Activated naive CD4-positive, alpha-beta T cell treated with anti-CD3 and anti-CD28 coated beads, Interleukin-2, amount 50 U/mL, for 24 hours (primary cell): ENCODE results near the gene SLC25A13.
"Not testable (repeated sequence)": the region's sequence is repeated elsewhere in the genome, so short reads cannot be mapped to it uniquely, and the experiment has no call there.

Source experiments
- H3K27ac Mint-ChIP-seq: one replicate; pipeline ENCODE4 v1.8.0; 2021; ENCODE audit warnings: mild to moderate bottlenecking, mixed read lengths
- H3K27me3 Mint-ChIP-seq: one replicate; pipeline ENCODE4 v1.8.0; 2021; ENCODE audit warnings: mixed read lengths
- H3K36me3 Mint-ChIP-seq: one replicate; pipeline ENCODE4 v1.8.0; 2021; ENCODE audit warnings: mixed read lengths
- H3K4me1 Mint-ChIP-seq: one replicate; pipeline ENCODE4 v1.8.0; 2021; ENCODE audit warnings: mixed read lengths
- H3K4me3 Mint-ChIP-seq: one replicate; pipeline ENCODE4 v1.8.0; 2021; ENCODE audit warnings: mild to moderate bottlenecking, mixed read lengths
- H3K9me3 Mint-ChIP-seq: one replicate; pipeline ENCODE4 v1.8.0; 2021; ENCODE audit warnings: mixed read lengths

The SLC25A13 gene

GRCh38 chr7:96331775-96332174 is 9.9 kb upstream of the SLC25A13 start:
- no peaks in the 10 kb centered on the region for H3K36me3 Mint-ChIP-seq
- H3K27me3 Mint-ChIP-seq = peaks cover 3% of the 10 kb centered on the region
- H3K9me3 Mint-ChIP-seq = no peaks in the 10 kb centered on the region
- no peak overlapping the region for H3K4me3 Mint-ChIP-seq
- no peaks in the 10 kb centered on the region for H3K4me1 Mint-ChIP-seq
- no peak overlapping the region for H3K27ac Mint-ChIP-seq

DNA sequence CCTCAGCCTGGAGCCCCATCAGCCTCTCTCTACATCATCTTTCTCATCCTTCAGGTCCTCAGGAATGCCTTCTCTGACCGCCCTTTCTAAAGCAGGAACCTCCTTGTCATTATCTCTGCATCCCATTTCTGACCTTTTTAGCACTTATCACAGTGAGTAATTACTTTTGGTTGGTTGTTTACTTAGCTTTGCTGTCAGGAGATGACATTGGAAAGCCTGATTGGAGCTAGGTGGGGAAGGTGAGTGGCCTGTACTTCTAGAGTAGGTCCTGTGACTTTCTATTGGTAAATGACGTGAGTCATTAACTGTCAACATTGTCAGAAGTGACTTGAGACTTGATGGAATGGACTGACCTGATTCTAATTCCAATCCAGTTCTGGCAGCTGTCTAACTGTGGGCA is 9.3 kb upstream of the SLC25A13 start:
- Mint-ChIP-seq H3K27me3 (peaks cover 3% of the 10 kb centered on the region), H3K4me3 (no peak overlapping the region), H3K4me1 (no peaks in the 10 kb centered on the region), H3K36me3 (no peaks in the 10 kb centered on the region), H3K9me3 (no peaks in the 10 kb centered on the region), H3K27ac (no peak overlapping the region)

DNA sequence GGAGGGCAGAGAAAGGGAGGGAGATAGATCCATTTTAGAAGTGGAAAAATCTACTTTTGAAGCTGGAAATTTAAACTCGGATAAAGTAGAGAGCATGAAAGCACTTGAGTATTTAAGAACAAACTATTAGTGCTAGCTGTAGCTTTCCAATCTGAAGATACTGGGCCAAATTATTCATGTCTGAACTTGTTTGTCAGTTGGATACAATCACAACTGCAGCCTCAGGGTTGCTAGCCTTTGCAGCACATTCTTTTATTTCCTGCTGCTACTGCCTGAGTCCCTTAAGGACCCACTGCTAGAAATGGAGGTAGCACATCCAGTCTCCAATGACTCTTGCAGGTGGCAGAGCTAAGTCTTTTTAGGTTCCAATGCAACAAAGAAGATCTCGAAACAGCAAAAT is 8.3 kb upstream of the SLC25A13 start:
- peak overlapping the region; percentile 41 for H3K27ac Mint-ChIP-seq
- no peaks in the 10 kb centered on the region for H3K36me3 Mint-ChIP-seq
- H3K9me3 Mint-ChIP-seq = no peaks in the 10 kb centered on the region

GRCh38 chr7:96329241-96329640 is 7.3 kb upstream of the SLC25A13 start:
- no peaks in the 10 kb centered on the region for H3K36me3 Mint-ChIP-seq
- peaks cover 3% of the 10 kb centered on the region for H3K27me3 Mint-ChIP-seq
- no peak overlapping the region for H3K4me3 Mint-ChIP-seq
- no peaks in the 10 kb centered on the region for H3K4me1 Mint-ChIP-seq
- H3K9me3 Mint-ChIP-seq = no peaks in the 10 kb centered on the region
- H3K27ac Mint-ChIP-seq = no peak overlapping the region

More for the DNA sequence above, 8.3 kb upstream of the SLC25A13 start:
- H3K4me1 Mint-ChIP-seq = no peaks in the 10 kb centered on the region
- no peak overlapping the region for H3K4me3 Mint-ChIP-seq
- peaks cover 3% of the 10 kb centered on the region for H3K27me3 Mint-ChIP-seq

GRCh38 chr7:96328016-96328415 is 6.1 kb upstream of the SLC25A13 start:
- Mint-ChIP-seq H3K27me3 (peaks cover 3% of the 10 kb centered on the region), H3K27ac (peak overlapping the region; percentile 11), H3K4me1 (no peaks in the 10 kb centered on the region), H3K36me3 (no peaks in the 10 kb centered on the region), H3K4me3 (no peak overlapping the region), H3K9me3 (no peaks in the 10 kb centered on the region)

- H3K36me3 Mint-ChIP-seq = no peaks in the 10 kb centered on the region
- H3K27me3 Mint-ChIP-seq = peaks cover 3% of the 10 kb centered on the region
- H3K4me3 Mint-ChIP-seq = no peak overlapping the region
- H3K4me1 Mint-ChIP-seq = peaks cover 4% of the 10 kb centered on the region
- no peaks in the 10 kb centered on the region for H3K9me3 Mint-ChIP-seq
- no peak overlapping the region for H3K27ac Mint-ChIP-seq
Measured at GRCh38 chr7:96327429-96327828, 5.5 kb upstream of the SLC25A13 start.

GRCh38 chr7:96326752-96327151 is 4.9 kb upstream of the SLC25A13 start:
- H3K9me3 Mint-ChIP-seq, H3K36me3 Mint-ChIP-seq, H3K4me3 Mint-ChIP-seq, H3K27ac Mint-ChIP-seq, H3K27me3 Mint-ChIP-seq, H3K4me1 Mint-ChIP-seq: not testable (repeated sequence)

DNA sequence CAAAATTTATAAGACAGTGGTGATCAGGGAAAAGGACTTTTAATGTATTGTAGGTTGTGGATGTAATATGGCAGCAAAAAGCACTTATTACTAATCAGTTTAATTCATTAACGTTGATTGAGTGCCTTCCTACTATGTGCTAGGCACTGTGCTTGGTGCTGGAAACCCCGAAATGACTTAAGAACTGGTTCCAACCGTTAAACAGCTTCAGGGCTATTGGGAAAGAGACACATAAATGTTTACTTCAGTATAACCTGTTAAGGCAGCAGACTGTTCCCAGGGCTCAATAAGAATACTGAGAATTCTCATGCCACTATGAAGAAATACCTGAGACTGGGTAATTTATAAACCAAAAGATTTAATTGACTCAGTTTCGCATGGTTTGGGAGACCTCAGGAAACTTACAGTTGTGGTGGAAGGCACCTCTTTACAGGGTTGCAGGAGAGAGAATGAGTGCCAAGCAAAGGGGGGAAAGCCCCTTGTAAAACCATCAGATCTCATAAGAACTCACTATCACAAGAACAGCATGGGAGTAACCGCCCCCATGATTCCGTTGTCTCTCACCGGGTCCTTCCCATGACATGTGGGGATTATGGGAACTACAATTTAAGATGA is 1.1 kb upstream of the SLC25A13 start:
- Mint-ChIP-seq H3K4me1 (peaks cover 35% of the 10 kb centered on the region), H3K9me3 (no peaks in the 10 kb centered on the region), H3K36me3 (peaks cover 3% of the 10 kb centered on the region), H3K27me3 (no peaks in the 10 kb centered on the region), H3K27ac (peak overlapping the region; percentile 20), H3K4me3 (peak overlapping the region; percentile 93)

- H3K36me3 Mint-ChIP-seq = peaks cover 5% of the 10 kb centered on the region
- peak overlapping the region; percentile 73 for H3K27ac Mint-ChIP-seq
- no peaks in the 10 kb centered on the region for H3K27me3 Mint-ChIP-seq
- H3K4me3 Mint-ChIP-seq = peak overlapping the region; percentile 93
- peaks cover 37% of the 10 kb centered on the region for H3K4me1 Mint-ChIP-seq
- H3K9me3 Mint-ChIP-seq = no peaks in the 10 kb centered on the region
Measured at GRCh38 chr7:96322373-96322695, 436 bp upstream of the SLC25A13 start.

DNA sequence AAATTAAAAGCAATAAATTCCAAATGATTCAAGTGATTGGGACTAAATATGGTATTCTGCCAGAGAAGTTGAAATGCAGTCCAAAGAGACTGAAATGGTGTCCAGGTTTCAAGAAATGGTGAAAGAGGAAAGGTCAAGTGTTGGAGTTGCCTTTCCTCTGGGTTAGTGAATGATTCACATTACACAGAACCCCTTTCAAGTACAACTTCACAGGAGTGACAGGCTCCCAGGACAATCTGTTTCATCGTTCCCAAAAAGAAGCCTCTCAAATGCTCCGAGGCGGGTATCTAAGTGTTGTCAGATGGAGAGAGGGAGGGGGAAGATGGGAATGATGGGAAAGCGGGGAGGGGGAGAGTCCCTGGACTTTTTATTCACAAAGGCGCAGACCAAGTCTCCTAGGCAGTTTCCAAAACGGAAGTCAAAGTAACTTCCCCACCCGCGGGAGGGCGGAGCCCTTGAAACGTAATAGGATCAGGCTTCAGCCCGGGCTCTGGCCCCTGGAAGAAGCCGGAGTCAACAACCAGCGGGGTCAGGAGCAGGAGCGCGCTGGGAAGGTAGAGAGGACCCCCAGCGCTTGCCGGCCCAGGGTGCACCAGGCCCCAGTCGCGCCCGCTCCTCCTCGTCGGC is 754 bp downstream of the SLC25A13 start:
- Mint-ChIP-seq H3K27ac (peak overlapping the region; percentile 96), H3K9me3 (no peaks in the 10 kb centered on the region), H3K36me3 (peaks cover 5% of the 10 kb centered on the region), H3K27me3 (no peaks in the 10 kb centered on the region), H3K4me1 (peaks cover 41% of the 10 kb centered on the region), H3K4me3 (peak overlapping the region; percentile 93)

- Mint-ChIP-seq H3K9me3 (no peaks in the 10 kb centered on the region), H3K4me1 (peaks cover 42% of the 10 kb centered on the region), H3K27ac (peak overlapping the region; percentile 96), H3K27me3 (no peaks in the 10 kb centered on the region), H3K4me3 (peak overlapping the region; percentile 93), H3K36me3 (peaks cover 5% of the 10 kb centered on the region)
Measured at GRCh38 chr7:96320442-96320841, 1.5 kb downstream of the SLC25A13 start.

DNA sequence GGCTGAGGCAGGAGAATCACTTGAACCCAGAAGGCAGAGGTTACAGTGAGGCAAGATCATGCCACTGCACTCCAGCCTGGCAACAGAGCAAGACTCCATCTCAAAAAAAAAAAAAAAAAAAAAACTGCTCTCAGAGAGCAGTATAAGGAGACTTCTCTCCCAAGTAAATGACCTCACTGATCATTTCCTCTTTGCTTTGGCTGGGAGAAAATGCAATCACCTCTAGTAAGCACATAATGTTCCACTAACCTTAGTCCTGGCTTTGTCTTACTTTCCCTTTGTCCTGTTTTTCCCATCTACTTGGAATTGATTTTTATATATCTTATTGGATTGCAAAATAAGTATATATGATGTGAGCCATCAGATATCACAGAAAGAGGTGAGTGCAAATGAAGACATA is 2.5 kb downstream of the SLC25A13 start:
- peaks cover 5% of the 10 kb centered on the region for H3K36me3 Mint-ChIP-seq
- no peak overlapping the region for H3K27ac Mint-ChIP-seq
- no peaks in the 10 kb centered on the region for H3K9me3 Mint-ChIP-seq
- no peak overlapping the region for H3K4me3 Mint-ChIP-seq
- H3K4me1 Mint-ChIP-seq = peaks cover 42% of the 10 kb centered on the region
- H3K27me3 Mint-ChIP-seq = no peaks in the 10 kb centered on the region

DNA sequence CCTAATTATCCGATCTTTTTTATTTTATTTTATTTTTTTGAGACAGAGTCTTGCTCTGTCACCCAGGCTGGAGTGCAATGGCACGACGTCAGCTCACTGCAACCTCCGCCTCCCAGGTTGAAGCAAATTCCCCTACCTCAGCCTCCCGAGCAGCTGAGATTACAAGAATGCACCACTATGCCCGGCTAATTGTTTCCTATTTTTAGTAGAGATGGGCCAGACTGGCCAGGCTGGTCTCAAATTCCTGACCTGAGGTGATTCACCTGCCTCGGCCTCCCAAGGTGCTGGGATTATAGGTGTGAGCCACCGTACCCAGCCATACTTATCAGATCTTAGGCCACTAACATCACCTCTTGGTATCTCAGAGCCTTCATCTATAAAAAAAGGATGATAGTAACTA is 4.9 kb downstream of the SLC25A13 start:
- H3K4me3 Mint-ChIP-seq = no peak overlapping the region
- H3K27ac Mint-ChIP-seq = no peak overlapping the region
- H3K27me3 Mint-ChIP-seq = no peaks in the 10 kb centered on the region
- H3K4me1 Mint-ChIP-seq = peaks cover 52% of the 10 kb centered on the region
- H3K9me3 Mint-ChIP-seq = no peaks in the 10 kb centered on the region
- peaks cover 11% of the 10 kb centered on the region for H3K36me3 Mint-ChIP-seq

- H3K4me1 Mint-ChIP-seq = peaks cover 50% of the 10 kb centered on the region
- H3K36me3 Mint-ChIP-seq = peaks cover 15% of the 10 kb centered on the region
- H3K4me3 Mint-ChIP-seq = no peak overlapping the region
- H3K27me3 Mint-ChIP-seq = no peaks in the 10 kb centered on the region
- no peaks in the 10 kb centered on the region for H3K9me3 Mint-ChIP-seq
- H3K27ac Mint-ChIP-seq = no peak overlapping the region
Measured at GRCh38 chr7:96315125-96315512, 6.8 kb downstream of the SLC25A13 start.

- Mint-ChIP-seq H3K27ac (no peak overlapping the region), H3K4me3 (no peak overlapping the region), H3K4me1 (peaks cover 45% of the 10 kb centered on the region), H3K9me3 (no peaks in the 10 kb centered on the region), H3K27me3 (no peaks in the 10 kb centered on the region), H3K36me3 (peaks cover 16% of the 10 kb centered on the region)
Measured at GRCh38 chr7:96314402-96315124, 7.3 kb downstream of the SLC25A13 start.

- H3K27ac Mint-ChIP-seq = peak overlapping the region; percentile 31
Measured at GRCh38 chr7:96313940-96314339, 8.0 kb downstream of the SLC25A13 start.

More at GRCh38 chr7:96313940-96314339, 8.0 kb downstream of the SLC25A13 start:
- no peaks in the 10 kb centered on the region for H3K27me3 Mint-ChIP-seq
- peaks cover 44% of the 10 kb centered on the region for H3K4me1 Mint-ChIP-seq
- peaks cover 16% of the 10 kb centered on the region for H3K36me3 Mint-ChIP-seq
- H3K4me3 Mint-ChIP-seq = no peak overlapping the region
- no peaks in the 10 kb centered on the region for H3K9me3 Mint-ChIP-seq
